GM19468 (cell line): ENCODE data around the gene TCF3.

ENCODE experiments used
- ATAC-seq: cut with Tn5 transposase; IDR thresholded peaks from one replicate; pipeline ENCODE4 v1.9.1; 2021; ENCODE audit warnings: mild to moderate bottlenecking, moderate library complexity, moderate number of reproducible peaks; ENCODE audit not compliant: unreplicated experiment; ENCODE audit errors: extremely low read depth

TCF3 gene

GRCh38 chr19:1613808-1614570, 38.4 kb downstream of the TCF3 start:
- no peak for ATAC-seq

DNA sequence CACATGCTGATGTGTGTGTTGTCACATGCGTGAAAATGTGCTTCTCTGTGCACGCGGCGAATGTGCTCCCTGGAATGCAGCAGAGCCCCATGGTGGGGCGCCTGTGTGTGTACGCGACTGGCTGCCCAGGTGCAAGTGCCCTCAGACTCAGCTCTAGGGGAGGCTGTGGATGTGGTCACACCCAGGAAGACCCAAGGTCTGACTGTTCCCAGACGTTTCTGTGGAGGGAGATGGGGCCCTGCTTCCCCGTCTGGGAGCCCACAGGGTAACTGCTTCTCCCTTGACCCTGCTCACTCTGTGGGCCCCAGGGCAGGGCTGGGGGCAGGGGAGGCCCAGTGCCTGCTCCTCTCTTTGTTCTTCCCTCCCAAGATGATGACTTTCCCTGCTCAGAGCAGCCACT, 39.3 kb downstream of the TCF3 start:
- ATAC-seq: no peak

DNA sequence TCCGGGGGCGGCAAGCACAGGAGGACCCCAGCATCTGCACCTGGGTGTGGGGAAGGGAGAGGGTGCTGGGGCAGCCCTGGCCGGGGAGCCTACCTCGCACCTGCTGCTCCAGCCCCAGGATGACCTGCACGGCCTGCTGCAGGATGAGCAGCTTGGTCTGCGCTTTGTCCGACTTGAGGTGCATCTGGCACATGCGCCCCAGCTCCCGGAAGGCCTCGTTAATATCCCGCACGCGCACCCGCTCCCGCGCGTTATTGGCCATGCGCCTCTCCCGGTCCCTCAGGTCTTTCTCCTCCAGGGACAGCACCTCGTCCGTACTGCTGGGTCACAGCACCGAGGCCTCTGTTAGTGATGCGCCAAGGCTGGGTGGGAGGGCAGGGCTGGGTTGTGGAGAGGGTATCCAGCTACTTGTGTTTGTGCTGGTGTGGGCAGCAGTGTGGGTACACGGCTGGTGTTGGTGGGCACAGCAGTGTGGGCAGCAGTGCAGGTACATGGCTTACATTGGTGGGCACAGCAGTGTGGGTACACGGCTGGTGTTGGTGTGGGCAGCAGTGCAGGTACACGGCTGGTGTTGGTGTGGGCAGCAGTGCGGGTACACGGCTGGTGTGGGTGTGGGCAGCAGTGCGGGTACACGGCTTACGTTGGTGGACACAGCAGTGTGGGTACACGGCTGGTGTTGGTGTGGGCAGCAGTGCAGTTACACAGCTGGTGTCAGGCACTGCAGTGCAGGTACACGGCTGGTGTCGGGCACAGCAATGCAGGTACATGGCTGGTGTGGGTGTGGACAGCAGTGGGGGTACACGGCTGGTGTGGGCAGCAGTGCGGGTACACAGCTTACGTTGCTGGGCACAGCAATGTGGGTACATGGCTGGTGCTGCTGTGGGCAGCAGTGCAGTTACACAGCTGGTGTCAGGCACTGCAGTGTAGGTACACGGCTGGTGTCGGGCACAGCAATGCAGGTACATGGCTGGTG, 40.0 kb downstream of the TCF3 start:
- no peak for ATAC-seq

DNA sequence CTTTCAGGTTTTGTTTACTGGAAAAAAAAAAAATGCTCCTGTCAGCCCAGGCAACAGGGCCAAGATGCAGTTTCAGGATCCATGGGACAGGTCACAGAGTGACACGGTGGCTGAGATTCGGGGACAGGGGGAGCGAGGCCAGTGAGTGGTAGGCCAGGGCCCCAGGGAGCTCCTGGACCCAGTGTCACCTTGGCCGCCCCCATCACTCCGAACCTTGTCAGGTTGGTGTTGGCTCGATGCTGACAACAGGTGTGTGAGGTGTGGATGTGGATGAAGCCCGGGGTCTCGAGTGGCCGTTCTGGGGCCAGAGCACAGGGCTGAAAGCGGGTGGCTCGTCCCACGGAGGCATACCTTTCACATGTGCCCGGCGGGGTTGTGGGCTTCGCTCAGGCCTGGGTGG, 41.1 kb downstream of the TCF3 start:
- no peak for ATAC-seq

DNA sequence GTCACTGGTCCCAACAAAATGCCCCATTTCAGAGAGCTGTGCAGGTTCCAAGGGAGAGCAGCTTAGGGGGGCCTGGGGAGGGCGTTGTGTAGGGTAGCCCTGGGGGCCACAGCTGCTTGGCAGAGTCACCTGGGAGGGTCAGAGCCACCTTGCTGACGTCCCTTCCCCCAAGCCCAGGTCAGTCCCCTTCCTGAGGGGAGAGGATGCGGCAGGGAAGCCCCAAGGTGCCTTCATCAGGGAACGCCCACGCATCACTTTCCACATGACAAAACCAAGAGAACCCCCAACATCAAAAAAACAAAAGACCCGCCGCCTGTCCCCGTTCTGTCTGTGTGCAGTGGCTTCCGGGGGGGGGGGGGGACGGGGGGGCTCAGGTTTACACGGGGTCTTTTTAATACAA, 41.8 kb downstream of the TCF3 start:
- ATAC-seq: no peak

DNA sequence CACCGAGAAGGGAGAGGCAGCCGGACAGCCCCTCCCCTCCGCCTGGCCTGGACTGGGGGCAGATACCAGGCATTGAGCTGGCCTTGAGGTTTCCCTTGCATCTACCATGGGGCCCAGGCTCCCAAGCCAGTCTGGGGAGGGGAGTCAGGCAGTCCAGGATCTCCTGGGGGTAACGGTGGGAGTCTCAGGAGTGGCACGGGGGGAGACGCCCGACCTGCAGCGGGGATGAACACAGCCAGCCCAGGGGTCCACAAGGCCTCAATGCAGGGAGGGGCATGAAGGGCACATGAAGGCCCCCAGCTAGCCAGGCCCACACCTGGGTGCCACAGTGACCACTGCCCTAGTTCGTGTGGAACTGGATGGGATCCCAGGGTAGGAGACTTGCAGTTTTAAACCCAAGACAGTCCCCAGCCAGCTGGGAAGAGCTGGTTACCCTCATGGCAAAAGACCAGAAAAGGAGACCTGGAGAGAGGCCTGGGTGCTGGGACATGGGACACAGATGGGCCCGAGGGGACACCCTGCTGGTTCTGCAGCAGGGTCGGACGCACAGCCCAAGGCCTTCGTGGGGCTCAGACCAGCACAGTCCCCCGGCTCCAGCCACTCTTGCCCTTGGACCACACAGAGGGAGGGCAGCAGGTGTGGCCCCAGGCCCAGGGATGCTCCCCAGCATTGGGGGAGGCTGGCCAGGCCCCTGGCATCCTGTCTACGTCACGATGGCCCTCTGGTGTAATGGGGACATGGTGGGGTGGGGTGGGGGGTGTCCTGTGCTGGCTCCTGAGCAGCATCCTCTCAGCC, 42.5 kb downstream of the TCF3 start:
- ATAC-seq: no peak

DNA sequence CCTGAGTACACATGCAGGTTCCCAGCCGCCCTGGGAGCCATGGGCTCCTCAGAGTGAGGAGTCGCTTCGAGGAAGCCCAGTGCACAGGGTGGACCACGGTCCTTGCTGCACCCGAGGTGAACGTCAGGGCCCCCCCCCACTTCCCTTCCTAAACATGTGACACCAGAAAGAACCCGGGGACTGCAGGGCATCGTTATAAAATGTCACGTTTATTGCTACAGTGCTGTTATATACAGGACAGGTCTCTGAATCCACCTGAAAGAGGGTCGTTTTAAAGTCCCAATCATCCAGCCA, 43.4 kb downstream of the TCF3 start:
- ATAC-seq: no peak

- no peak for ATAC-seq
Measured at GRCh38 chr19:1608359-1609102, 43.9 kb downstream of the TCF3 start.

GRCh38 chr19:1606138-1606651, 46.2 kb downstream of the TCF3 start:
- no peak for ATAC-seq

- ATAC-seq: peak; percentile 42
Measured at GRCh38 chr19:1605236-1606137, 46.9 kb downstream of the TCF3 start, which contains the start of gene UQCR11. UQCR11 (minus strand) TSS chr19:1605462; CDS start chr19:1605409, 53 bp downstream.

DNA sequence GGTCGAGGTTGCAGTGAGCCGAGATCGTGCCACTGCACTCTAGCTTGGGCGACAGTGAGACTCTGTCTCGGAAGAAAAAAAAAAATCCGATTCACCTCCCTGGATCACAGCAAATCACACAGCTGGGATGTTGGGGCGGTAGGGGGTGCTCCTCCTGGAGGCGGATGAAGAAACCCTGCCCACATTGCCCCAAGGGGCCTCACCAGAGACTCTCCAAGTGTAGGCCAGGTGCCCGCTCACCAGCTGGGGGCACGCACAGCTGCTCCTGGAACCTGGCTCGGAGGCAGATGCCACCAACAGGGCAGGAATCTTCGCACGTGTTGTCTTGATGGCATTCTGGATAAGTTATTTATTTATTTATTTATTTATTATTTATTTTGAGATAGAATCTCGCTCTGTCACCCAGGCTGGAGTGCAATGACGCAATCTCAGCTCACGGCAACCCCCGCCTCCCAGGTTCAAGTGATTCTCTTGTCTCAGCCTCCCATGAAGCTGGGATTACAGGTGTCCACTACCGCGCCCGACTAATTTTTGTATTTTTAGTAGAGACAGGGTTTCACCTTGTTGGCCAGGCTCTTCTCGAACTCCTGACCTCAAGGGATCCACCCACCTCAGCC, 50.2 kb downstream of the TCF3 start:
- no peak for ATAC-seq

DNA sequence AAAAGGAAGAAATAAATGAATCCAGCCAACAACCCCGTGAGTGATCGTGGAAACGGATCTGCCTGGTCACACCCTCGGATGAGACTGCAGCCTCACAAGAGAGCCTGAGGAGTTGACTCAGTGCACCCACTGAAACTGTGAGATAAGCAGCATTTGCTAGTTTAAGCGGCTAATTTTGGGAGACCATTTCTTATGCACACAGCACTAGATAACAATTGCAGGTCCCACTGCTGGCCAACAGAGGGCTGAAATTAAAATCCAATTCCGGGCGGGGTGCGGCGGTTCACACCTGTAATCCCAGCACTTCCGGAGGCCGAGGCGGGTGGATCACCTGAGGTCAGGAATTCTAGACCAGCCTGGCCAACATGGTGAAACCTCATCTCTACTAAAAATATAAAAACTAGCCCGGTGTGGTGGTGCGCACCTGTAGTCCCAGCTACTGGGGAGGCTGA, 50.8 kb downstream of the TCF3 start:
- no peak for ATAC-seq

GRCh38 chr19:1599460-1599846, 53.0 kb downstream of the TCF3 start:
- no peak for ATAC-seq

- ATAC-seq: no peak
Measured at GRCh38 chr19:1598777-1599459, 53.5 kb downstream of the TCF3 start.

DNA sequence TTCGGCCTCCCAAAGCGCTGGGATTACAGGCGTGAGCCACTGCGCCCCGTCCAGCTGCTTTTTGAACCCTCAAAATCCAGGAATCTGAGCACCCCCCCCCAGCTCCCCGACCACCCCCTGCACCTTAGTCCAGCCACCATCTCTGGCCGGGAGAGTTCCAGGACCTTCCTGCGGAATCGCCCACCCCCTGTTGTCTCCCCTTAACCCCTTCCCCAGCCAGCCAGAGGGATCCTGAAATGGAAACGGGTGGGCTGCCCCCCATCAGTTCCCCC, 59.0 kb downstream of the TCF3 start:
- ATAC-seq: no peak

- ATAC-seq: peak; percentile 73
Measured at GRCh38 chr19:1592755-1593500, 59.5 kb downstream of the TCF3 start, which contains the start of gene MBD3. MBD3 (minus strand) TSS chr19:1592865; CDS start chr19:1592631, 234 bp downstream.
